Thoracic aorta (tissue), 2 donors: ENCODE measurements around the gene RBM28. TPM values are rescaled to one million over a fixed set of nuclear protein-coding genes. Genes with fewer than 3 reads are reported as not detected.

ENCODE experiments used
- ATAC-seq: fragments of 150-250 bp; one replicate; pipeline ENCODE4 v1.8.0; 2017; ENCODE audit warnings: low read depth; ENCODE audit not compliant: insufficient number of reproducible peaks, low FRiP score
- DNase-seq: peaks from one replicate; pipeline ENCODE4 v3.0.0-alpha.2; 2020; ENCODE audit warnings: low spot score
- H3K27ac ChIP-seq, 2 donors: fragments of 200-600 bp; sonication (generic); 1 replicate in 1 of 2; 2 replicates in 1 of 2; pipeline ENCODE4 v1.5.1; 2016; ENCODE audit warnings: mild to moderate bottlenecking in 2 of 2, moderate library complexity in 2 of 2
- H3K27me3 ChIP-seq: fragments of 200-600 bp; sonication (generic); replicated peaks from 2 replicates; pipeline ENCODE4 v1.6.0; 2016; ENCODE audit warnings: mild to moderate bottlenecking; ENCODE audit not compliant: insufficient read depth
- H3K36me3 ChIP-seq: fragments of 200-600 bp; sonication (generic); one replicate; pipeline ENCODE4 v1.5.1; 2016
- H3K4me1 ChIP-seq, 2 donors: fragments of 200-600 bp; sonication (generic); 1 replicate in 1 of 2; 2 replicates in 1 of 2; pipeline versions ENCODE4 v1.5.1 to v1.6.0; 2016; ENCODE audit warnings: low read depth in 2 of 2, mild to moderate bottlenecking in 1 of 2; ENCODE audit not compliant: control insufficient read depth in 1 of 2
- H3K4me3 ChIP-seq: fragments of 200-600 bp; sonication (generic); 2 replicates; pipeline ENCODE4 v1.5.1; 2016; ENCODE audit warnings: mild to moderate bottlenecking
- H3K9me3 ChIP-seq: fragments of 200-600 bp; sonication (generic); 2 replicates; pipeline ENCODE4 v1.5.1; 2016
- CTCF ChIP-seq: fragments of 200-600 bp; sonication (generic); IDR thresholded peaks from one replicate; pipeline ENCODE4 v1.5.1; 2019; ENCODE audit warnings: antibody characterized with exemption
- total RNA-seq, 2 donors: library from RNA; depleted of rRNA; stranded (reverse); fragments of >200 nt; gene quantifications; one replicate each; pipeline versions ENCODE4 v1.1.0 to v1.2.3, GENCODE V29; 2016

RBM28 gene
- total RNA-seq, 2 donors from 2014 or later = 20.6 to 49.2 TPM

GRCh38 chr7:128307061-128307460 lies 36.6 kb downstream of the RBM28 start:
- DNase-seq (no peak), ATAC-seq (no peak)
- no peaks in the 10 kb centered on the region for H3K9me3 ChIP-seq
- H3K27ac ChIP-seq = no peak overlapping the region
- TF ChIP-seq CTCF = no peak
- no peaks in the 10 kb centered on the region for H3K4me1 ChIP-seq
- H3K4me3 ChIP-seq = no peak overlapping the region
- H3K36me3 ChIP-seq = peaks cover 38% of the 10 kb centered on the region
- H3K27me3 ChIP-seq = no peaks in the 10 kb centered on the region

GRCh38 chr7:128304212-128304611 lies 39.5 kb downstream of the RBM28 start:
- Histone ChIP-seq H3K27ac (no peak overlapping the region), H3K27me3 (no peaks in the 10 kb centered on the region), H3K36me3 (peaks cover 14% of the 10 kb centered on the region), H3K9me3 (no peaks in the 10 kb centered on the region), H3K4me3 (no peak overlapping the region), H3K4me1 (no peaks in the 10 kb centered on the region)
- no peak for TF ChIP-seq CTCF
- ATAC-seq = no peak
- no peak for DNase-seq

- H3K27ac ChIP-seq = no peak overlapping the region
- no peaks in the 10 kb centered on the region for H3K4me1 ChIP-seq
- no peaks in the 10 kb centered on the region for H3K9me3 ChIP-seq
- peaks cover 11% of the 10 kb centered on the region for H3K36me3 ChIP-seq
- DNase-seq (no peak), ATAC-seq (no peak)
- no peaks in the 10 kb centered on the region for H3K27me3 ChIP-seq
- no peak for TF ChIP-seq CTCF
- H3K4me3 ChIP-seq = no peak overlapping the region
Observed at GRCh38 chr7:128303643-128304042, 40.1 kb downstream of the RBM28 start.

- Histone ChIP-seq H3K4me3 (no peak overlapping the region), H3K36me3 (peaks cover 11% of the 10 kb centered on the region), H3K9me3 (no peaks in the 10 kb centered on the region), H3K4me1 (no peaks in the 10 kb centered on the region), H3K27ac (no peak overlapping the region), H3K27me3 (no peaks in the 10 kb centered on the region)
- no peak for TF ChIP-seq CTCF
- no peak for ATAC-seq
- no peak for DNase-seq
Observed at GRCh38 chr7:128303133-128303532, 40.6 kb downstream of the RBM28 start.

GRCh38 chr7:128302139-128302538 lies 41.6 kb downstream of the RBM28 start:
- ATAC-seq = no peak
- H3K27ac ChIP-seq = no peak overlapping the region
- peaks cover 11% of the 10 kb centered on the region for H3K36me3 ChIP-seq
- H3K9me3 ChIP-seq = no peaks in the 10 kb centered on the region
- no peaks in the 10 kb centered on the region for H3K4me1 ChIP-seq
- no peak for DNase-seq
- H3K4me3 ChIP-seq = no peak overlapping the region
- no peaks in the 10 kb centered on the region for H3K27me3 ChIP-seq
- no peak for TF ChIP-seq CTCF
